Mesendoderm (in vitro differentiated cells): ENCODE results near the gene DNM3.
A peak's percentile ranks its signal among the peaks of the same experiment; 100 is the strongest.
"Not testable (repeated sequence)": the region's sequence is repeated elsewhere in the genome, so short reads cannot be mapped to it uniquely, and the experiment has no call there.

Experiments used
- DNase-seq: peaks from one replicate; pipeline ENCODE4 v3.0.0; 2013
- H2AK5ac ChIP-seq: 2 replicates; pipeline ENCODE4 v1.6.1; 2013; ENCODE audit warnings: low read length, inconsistent platforms
- H2BK120ac ChIP-seq: 2 replicates; pipeline ENCODE4 v1.6.1; 2013; ENCODE audit warnings: low read depth, mild to moderate bottlenecking, low read length, moderate library complexity, mixed read lengths
- H2BK15ac ChIP-seq: replicated peaks from 2 replicates; pipeline ENCODE4 v1.6.1; 2013; ENCODE audit warnings: low read depth, mild to moderate bottlenecking, moderate library complexity
- H2BK5ac ChIP-seq: 2 replicates; pipeline ENCODE4 v1.6.1; 2013; ENCODE audit warnings: low read length, inconsistent platforms
- H3K18ac ChIP-seq: 2 replicates; pipeline ENCODE4 v1.6.1; 2013; ENCODE audit warnings: mild to moderate bottlenecking, low read length, mixed read lengths
- H3K23ac ChIP-seq: one replicate; pipeline ENCODE4 v1.6.1; 2013; ENCODE audit warnings: low read length
- H3K27ac ChIP-seq: 2 replicates; pipeline ENCODE4 v1.5.1; 2013; ENCODE audit warnings: low read depth, mild to moderate bottlenecking, inconsistent platforms, low read length, moderate library complexity
- H3K27me3 ChIP-seq: 2 replicates; pipeline ENCODE4 v1.6.1; 2013; ENCODE audit warnings: low read length, control low read depth, mild to moderate bottlenecking, inconsistent platforms; ENCODE audit not compliant: insufficient read depth, poor library complexity
- H3K36me3 ChIP-seq: 2 replicates; pipeline ENCODE4 v1.6.1; 2013; ENCODE audit warnings: low read length, inconsistent platforms; ENCODE audit not compliant: control insufficient read depth, insufficient read depth
- H3K4ac ChIP-seq: one replicate; pipeline ENCODE4 v1.6.1; 2013; ENCODE audit warnings: low read depth, mild to moderate bottlenecking, low read length, moderate library complexity
- H3K4me1 ChIP-seq: 2 replicates; pipeline ENCODE4 v1.6.1; 2013; ENCODE audit warnings: low read depth, low read length, inconsistent platforms; ENCODE audit not compliant: control insufficient read depth
- H3K4me2 ChIP-seq: 2 replicates; pipeline ENCODE4 v1.6.1; 2013; ENCODE audit warnings: low read length
- H3K4me3 ChIP-seq: 2 replicates; pipeline ENCODE4 v1.5.1; 2013; ENCODE audit warnings: mild to moderate bottlenecking, low read length
- H3K56ac ChIP-seq: one replicate; pipeline ENCODE4 v1.6.1; 2013; ENCODE audit warnings: low read length
- H3K79me1 ChIP-seq: 2 replicates; pipeline ENCODE4 v1.6.1; 2013; ENCODE audit warnings: low read length, inconsistent platforms
- H3K79me2 ChIP-seq: 2 replicates; pipeline ENCODE4 v1.6.1; 2013; ENCODE audit warnings: mild to moderate bottlenecking, low read length; ENCODE audit not compliant: control insufficient read depth, insufficient read depth
- H3K9ac ChIP-seq: 2 replicates; pipeline ENCODE4 v1.6.1; 2013; ENCODE audit warnings: low read length, inconsistent platforms
- H4K5ac ChIP-seq: one replicate; pipeline ENCODE4 v1.6.1; 2013; ENCODE audit warnings: low read length
- H4K8ac ChIP-seq: one replicate; pipeline ENCODE4 v1.6.1; 2013; ENCODE audit warnings: low read depth, mild to moderate bottlenecking, control low read depth, low read length, moderate library complexity
- WGBS: extraction: QIAGEN DNeasy Blood & Tissue Kit; methylation state at CpG from one replicate; pipeline ENCODE4 v1.1.7; 2013; ENCODE audit warnings: low lambda C conversion rate, missing lambda C conversion rate; ENCODE audit not compliant: insufficient coverage; ENCODE audit errors: extremely low coverage; 5-methylcytosine and 5-hydroxymethylcytosine counted together

DNM3 gene

DNA sequence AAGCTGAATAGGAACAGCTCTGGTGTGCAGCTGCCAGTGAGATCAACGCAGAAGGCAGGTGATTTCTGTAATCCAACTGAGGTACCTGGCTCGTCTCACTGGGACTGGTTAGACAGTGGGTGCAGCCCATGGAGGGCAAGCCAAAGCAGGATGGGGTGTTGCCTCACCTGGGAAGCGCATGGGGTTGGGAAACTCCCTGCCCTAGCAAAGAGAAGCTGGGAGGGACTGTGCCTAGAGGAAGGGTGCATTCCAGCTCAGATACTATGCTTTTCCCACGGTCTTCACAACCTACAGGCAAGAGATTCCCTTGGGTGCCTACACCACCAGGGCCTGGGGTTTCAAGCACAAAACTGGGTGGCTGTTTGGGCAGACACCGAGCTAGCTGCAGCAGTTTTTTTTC, 183.2 kb downstream of the DNM3 start:
- Histone ChIP-seq H2BK15ac (no peak overlapping the region), H3K4me3 (no peak overlapping the region), H3K79me1 (no peaks in the 10 kb centered on the region), H3K27me3 (no peaks in the 10 kb centered on the region), H2BK120ac (no peak overlapping the region), H3K4ac (no peak overlapping the region), H3K27ac (no peak overlapping the region), H3K9ac (no peak overlapping the region), H3K56ac (no peak overlapping the region), H3K4me1 (no peaks in the 10 kb centered on the region), H4K5ac (no peak overlapping the region), H3K23ac (no peak overlapping the region), H3K36me3 (no peaks in the 10 kb centered on the region), H3K18ac (no peak overlapping the region), H3K4me2 (no peak overlapping the region), H3K79me2 (no peaks in the 10 kb centered on the region), H2AK5ac (no peak overlapping the region), H2BK5ac (no peak overlapping the region), H4K8ac (no peak overlapping the region)
- no peak for DNase-seq
- WGBS, result no CpG with 5 or more reads among the region's 5 CpGs

DNA sequence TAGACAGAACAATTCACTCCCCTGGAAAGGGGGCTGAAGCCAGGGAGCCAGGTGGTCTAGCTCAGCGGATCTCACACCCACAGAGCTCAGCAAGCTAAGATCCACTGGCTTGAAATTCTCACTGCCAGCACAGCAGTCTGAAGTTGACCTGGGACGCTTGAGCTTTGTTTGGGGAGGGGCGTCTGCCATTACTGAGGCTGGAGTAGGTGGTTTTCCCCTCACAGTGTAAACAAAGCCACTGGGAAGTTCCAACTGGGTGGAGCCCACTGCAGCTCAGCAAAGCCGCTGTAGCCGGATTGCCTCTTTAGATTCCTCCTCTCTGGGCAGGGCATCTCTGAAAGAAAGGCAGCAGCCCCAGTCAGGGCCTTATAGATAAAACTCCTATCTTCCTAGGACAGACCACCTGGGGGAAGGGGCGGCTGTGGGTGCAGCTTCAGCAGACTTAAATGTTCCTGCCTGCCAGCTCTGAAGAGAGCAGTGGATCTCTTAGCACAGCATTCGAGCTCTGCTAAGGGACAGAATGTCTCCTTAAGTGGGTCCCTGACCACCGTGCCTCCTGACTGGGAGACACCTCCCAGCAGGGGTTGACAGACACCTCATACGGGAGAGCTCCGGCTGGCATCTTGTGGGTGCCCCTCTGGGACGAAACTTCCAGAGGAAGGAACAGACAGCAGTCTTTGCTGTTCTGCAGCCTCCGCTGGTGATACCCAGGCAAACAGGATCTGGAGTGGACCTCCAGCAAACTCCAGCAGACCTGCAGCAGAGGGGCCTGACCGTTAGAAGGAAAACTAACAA, 183.8 kb downstream of the DNM3 start:
- H3K79me2 ChIP-seq, H4K8ac ChIP-seq, H4K5ac ChIP-seq, H3K27ac ChIP-seq, DNase-seq, H3K79me1 ChIP-seq, H3K4me3 ChIP-seq, H3K4me2 ChIP-seq, H3K4me1 ChIP-seq, H3K23ac ChIP-seq, H3K18ac ChIP-seq, H2BK120ac ChIP-seq, H2BK5ac ChIP-seq, H3K27me3 ChIP-seq, H3K56ac ChIP-seq, H2BK15ac ChIP-seq, H3K9ac ChIP-seq, H3K4ac ChIP-seq, H3K36me3 ChIP-seq, H2AK5ac ChIP-seq: not testable (repeated sequence)
- WGBS, result no CpG with 5 or more reads among the region's 13 CpGs

- no CpG with 5 or more reads among the region's 5 CpGs for WGBS
- H4K8ac ChIP-seq, result no peak overlapping the region
- H2BK120ac ChIP-seq, result no peak overlapping the region
- no peak overlapping the region for H3K56ac ChIP-seq
- H2BK5ac ChIP-seq, result no peak overlapping the region
- H3K4me1 ChIP-seq, result no peaks in the 10 kb centered on the region
- DNase-seq, result no peak
- H3K79me2 ChIP-seq, result no peaks in the 10 kb centered on the region
- H3K27ac ChIP-seq, result no peak overlapping the region
- no peak overlapping the region for H3K4me3 ChIP-seq
- no peaks in the 10 kb centered on the region for H3K36me3 ChIP-seq
- no peak overlapping the region for H2AK5ac ChIP-seq
- no peak overlapping the region for H3K9ac ChIP-seq
- H3K18ac ChIP-seq, result no peak overlapping the region
- no peak overlapping the region for H3K4me2 ChIP-seq
- no peak overlapping the region for H2BK15ac ChIP-seq
- no peak overlapping the region for H4K5ac ChIP-seq
- no peaks in the 10 kb centered on the region for H3K79me1 ChIP-seq
- no peaks in the 10 kb centered on the region for H3K27me3 ChIP-seq
- H3K4ac ChIP-seq, result no peak overlapping the region
- H3K23ac ChIP-seq, result no peak overlapping the region
Observed at GRCh38 chr1:172040466-172040865, 199.2 kb downstream of the DNM3 start.

DNA sequence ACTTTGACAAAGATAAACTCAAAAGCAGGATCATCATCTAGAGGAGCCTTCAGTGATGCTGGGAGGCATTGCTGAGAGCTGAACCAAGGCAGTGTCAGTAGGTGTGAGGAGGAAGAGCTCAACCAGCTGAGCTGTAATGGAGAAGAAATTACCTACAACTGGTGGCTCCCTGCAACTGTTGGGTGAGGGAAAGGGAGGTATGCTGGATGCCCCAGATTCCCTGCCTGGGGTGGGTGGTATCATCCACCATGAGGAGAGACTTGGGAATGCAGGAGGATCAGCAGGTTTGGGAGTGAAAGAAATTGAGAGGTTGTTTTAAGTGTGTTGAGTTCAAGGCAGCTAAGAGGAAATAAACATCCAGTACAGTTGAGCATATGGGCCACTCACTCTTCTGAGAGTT, 199.8 kb downstream of the DNM3 start:
- DNase-seq, result peak; percentile 27
- no peak overlapping the region for H3K56ac ChIP-seq
- no peak overlapping the region for H4K5ac ChIP-seq
- H3K79me2 ChIP-seq, result no peaks in the 10 kb centered on the region
- no peak overlapping the region for H3K18ac ChIP-seq
- H2BK15ac ChIP-seq, result no peak overlapping the region
- no peak overlapping the region for H3K27ac ChIP-seq
- no peak overlapping the region for H2BK120ac ChIP-seq
- H3K4me2 ChIP-seq, result no peak overlapping the region
- H3K4me3 ChIP-seq, result no peak overlapping the region
- H3K9ac ChIP-seq, result no peak overlapping the region
- H3K23ac ChIP-seq, result no peak overlapping the region
- no peaks in the 10 kb centered on the region for H3K27me3 ChIP-seq
- H2BK5ac ChIP-seq, result no peak overlapping the region
- no peak overlapping the region for H3K4ac ChIP-seq
- no peak overlapping the region for H4K8ac ChIP-seq
- H3K36me3 ChIP-seq, result no peaks in the 10 kb centered on the region
- no peak overlapping the region for H2AK5ac ChIP-seq
- no peaks in the 10 kb centered on the region for H3K79me1 ChIP-seq
- H3K4me1 ChIP-seq, result no peaks in the 10 kb centered on the region

GRCh38 chr1:172041742-172042141, 200.4 kb downstream of the DNM3 start:
- Histone ChIP-seq H3K4me3 (no peak overlapping the region), H3K18ac (no peak overlapping the region), H2AK5ac (no peak overlapping the region), H2BK15ac (no peak overlapping the region), H3K56ac (no peak overlapping the region), H3K9ac (no peak overlapping the region), H3K79me1 (no peaks in the 10 kb centered on the region), H3K23ac (no peak overlapping the region), H3K79me2 (no peaks in the 10 kb centered on the region), H2BK120ac (no peak overlapping the region), H3K27ac (no peak overlapping the region), H3K4me1 (no peaks in the 10 kb centered on the region), H3K4me2 (no peak overlapping the region), H3K27me3 (no peaks in the 10 kb centered on the region), H3K36me3 (no peaks in the 10 kb centered on the region), H4K5ac (no peak overlapping the region), H3K4ac (no peak overlapping the region), H4K8ac (no peak overlapping the region), H2BK5ac (no peak overlapping the region)
- DNase-seq, result no peak
- no CpG with 5 or more reads among the region's 2 CpGs for WGBS

DNA sequence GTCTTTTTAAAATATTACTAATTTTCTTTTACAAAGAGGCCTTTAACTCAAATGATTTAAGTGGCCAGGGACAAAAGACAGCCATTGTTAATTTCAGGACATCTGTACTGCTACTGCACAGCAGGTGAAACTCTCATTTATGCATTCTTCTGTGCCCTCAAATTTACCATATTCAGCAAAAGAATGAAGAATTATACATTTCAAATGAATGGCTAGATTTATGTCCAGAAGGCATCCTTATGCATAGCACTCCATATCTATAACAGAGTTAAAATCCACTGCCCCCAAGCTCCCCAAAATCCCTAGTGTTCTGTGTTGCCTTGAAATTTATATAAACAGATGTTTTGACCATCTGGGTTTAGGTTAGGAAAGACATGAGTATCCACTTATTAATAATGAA, 202.6 kb downstream of the DNM3 start:
- Histone ChIP-seq H3K23ac (no peak overlapping the region), H3K27me3 (no peaks in the 10 kb centered on the region), H3K18ac (no peak overlapping the region), H3K4ac (no peak overlapping the region), H3K56ac (no peak overlapping the region), H3K4me3 (no peak overlapping the region), H3K9ac (no peak overlapping the region), H4K8ac (no peak overlapping the region), H3K79me2 (no peaks in the 10 kb centered on the region), H2BK120ac (no peak overlapping the region), H2BK15ac (no peak overlapping the region), H4K5ac (no peak overlapping the region), H2BK5ac (no peak overlapping the region), H3K4me2 (no peak overlapping the region), H3K27ac (no peak overlapping the region), H3K36me3 (no peaks in the 10 kb centered on the region), H3K4me1 (no peaks in the 10 kb centered on the region), H2AK5ac (no peak overlapping the region), H3K79me1 (no peaks in the 10 kb centered on the region)
- no peak for DNase-seq
